Mesendoderm (in vitro differentiated cells): ENCODE measurements around the gene FGF8.
A peak's percentile ranks its signal among the peaks of the same experiment; 100 is the strongest.

ENCODE experiments used
- DNase-seq: peaks from one replicate; pipeline ENCODE4 v3.0.0; 2013
- H2AK5ac ChIP-seq: 2 replicates; pipeline ENCODE4 v1.6.1; 2013; ENCODE audit warnings: low read length, inconsistent platforms
- H2BK120ac ChIP-seq: 2 replicates; pipeline ENCODE4 v1.6.1; 2013; ENCODE audit warnings: low read depth, mild to moderate bottlenecking, low read length, moderate library complexity, mixed read lengths
- H2BK15ac ChIP-seq: replicated peaks from 2 replicates; pipeline ENCODE4 v1.6.1; 2013; ENCODE audit warnings: low read depth, mild to moderate bottlenecking, moderate library complexity
- H2BK5ac ChIP-seq: 2 replicates; pipeline ENCODE4 v1.6.1; 2013; ENCODE audit warnings: low read length, inconsistent platforms
- H3K18ac ChIP-seq: 2 replicates; pipeline ENCODE4 v1.6.1; 2013; ENCODE audit warnings: mild to moderate bottlenecking, low read length, mixed read lengths
- H3K23ac ChIP-seq: one replicate; pipeline ENCODE4 v1.6.1; 2013; ENCODE audit warnings: low read length
- H3K27ac ChIP-seq: 2 replicates; pipeline ENCODE4 v1.5.1; 2013; ENCODE audit warnings: low read depth, mild to moderate bottlenecking, inconsistent platforms, low read length, moderate library complexity
- H3K27me3 ChIP-seq: 2 replicates; pipeline ENCODE4 v1.6.1; 2013; ENCODE audit warnings: low read length, control low read depth, mild to moderate bottlenecking, inconsistent platforms; ENCODE audit not compliant: insufficient read depth, poor library complexity
- H3K36me3 ChIP-seq: 2 replicates; pipeline ENCODE4 v1.6.1; 2013; ENCODE audit warnings: low read length, inconsistent platforms; ENCODE audit not compliant: control insufficient read depth, insufficient read depth
- H3K4ac ChIP-seq: one replicate; pipeline ENCODE4 v1.6.1; 2013; ENCODE audit warnings: low read depth, mild to moderate bottlenecking, low read length, moderate library complexity
- H3K4me1 ChIP-seq: 2 replicates; pipeline ENCODE4 v1.6.1; 2013; ENCODE audit warnings: low read depth, low read length, inconsistent platforms; ENCODE audit not compliant: control insufficient read depth
- H3K4me2 ChIP-seq: 2 replicates; pipeline ENCODE4 v1.6.1; 2013; ENCODE audit warnings: low read length
- H3K4me3 ChIP-seq: 2 replicates; pipeline ENCODE4 v1.5.1; 2013; ENCODE audit warnings: mild to moderate bottlenecking, low read length
- H3K56ac ChIP-seq: one replicate; pipeline ENCODE4 v1.6.1; 2013; ENCODE audit warnings: low read length
- H3K79me1 ChIP-seq: 2 replicates; pipeline ENCODE4 v1.6.1; 2013; ENCODE audit warnings: low read length, inconsistent platforms
- H3K79me2 ChIP-seq: 2 replicates; pipeline ENCODE4 v1.6.1; 2013; ENCODE audit warnings: mild to moderate bottlenecking, low read length; ENCODE audit not compliant: control insufficient read depth, insufficient read depth
- H3K9ac ChIP-seq: 2 replicates; pipeline ENCODE4 v1.6.1; 2013; ENCODE audit warnings: low read length, inconsistent platforms
- H4K5ac ChIP-seq: one replicate; pipeline ENCODE4 v1.6.1; 2013; ENCODE audit warnings: low read length
- H4K8ac ChIP-seq: one replicate; pipeline ENCODE4 v1.6.1; 2013; ENCODE audit warnings: low read depth, mild to moderate bottlenecking, control low read depth, low read length, moderate library complexity
- WGBS: extraction: QIAGEN DNeasy Blood & Tissue Kit; methylation state at CpG from one replicate; pipeline ENCODE4 v1.1.7; 2013; ENCODE audit warnings: low lambda C conversion rate, missing lambda C conversion rate; ENCODE audit not compliant: insufficient coverage; ENCODE audit errors: extremely low coverage; 5-methylcytosine and 5-hydroxymethylcytosine counted together

FGF8 gene

DNA sequence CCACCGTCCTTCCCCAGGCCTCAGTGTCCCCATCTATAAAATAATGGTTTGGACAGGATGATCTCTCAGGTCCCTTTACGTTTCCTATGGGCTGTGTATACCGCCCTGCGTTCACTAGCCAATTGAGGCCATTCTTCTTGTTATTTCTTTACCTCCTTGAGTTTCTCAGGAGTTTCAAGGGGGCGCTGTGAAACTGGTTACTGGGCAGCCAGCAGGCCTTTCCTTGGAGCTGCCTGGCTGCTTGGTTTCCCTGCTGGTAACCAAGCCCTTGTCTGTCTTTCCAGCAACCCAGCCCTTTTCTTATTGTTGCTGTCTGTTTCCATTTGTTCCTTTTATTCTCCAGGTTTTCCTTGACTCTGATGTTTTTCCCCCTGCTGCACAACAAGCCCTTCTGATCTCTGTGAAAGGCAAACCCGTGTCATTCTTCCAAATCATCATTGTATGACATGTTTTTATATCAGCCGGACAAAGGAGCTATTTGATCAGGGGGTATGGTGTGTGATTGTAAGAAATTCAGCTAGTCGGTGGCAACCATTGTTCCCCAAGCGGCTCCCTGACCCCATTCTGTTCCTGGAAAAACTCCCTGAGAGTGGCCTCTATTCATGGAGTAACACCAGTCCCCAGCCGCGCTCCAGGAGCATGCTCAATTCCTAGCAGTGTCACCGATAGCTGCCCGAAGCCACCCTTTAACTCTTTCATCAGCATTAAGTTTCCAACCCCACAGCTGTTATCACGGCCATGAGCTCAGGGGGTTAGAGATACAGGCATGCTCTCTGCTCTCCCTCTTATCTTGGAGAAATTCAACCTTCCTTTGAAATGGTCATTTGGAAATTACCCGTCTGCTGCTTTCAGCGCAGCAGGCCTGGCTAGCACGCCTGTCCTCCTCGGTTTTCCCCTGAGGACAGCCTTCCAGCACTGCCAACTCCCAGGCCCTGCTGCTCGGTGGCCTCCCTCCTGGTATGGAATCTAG, 26.6 kb downstream of the FGF8 start:
- Histone ChIP-seq H3K27ac (peak overlapping the region; percentile 80), H3K4me3 (no peak overlapping the region), H2BK120ac (no peak overlapping the region), H3K4ac (peak overlapping the region; percentile 97), H4K5ac (no peak overlapping the region), H3K79me1 (no peaks in the 10 kb centered on the region), H2AK5ac (no peak overlapping the region), H3K79me2 (no peaks in the 10 kb centered on the region), H3K23ac (no peak overlapping the region), H3K18ac (peak overlapping the region; percentile 52), H4K8ac (no peak overlapping the region), H2BK15ac (peak overlapping the region; percentile 10), H3K56ac (peak overlapping the region; percentile 69), H2BK5ac (peak overlapping the region; percentile 95), H3K4me2 (no peak overlapping the region), H3K4me1 (peaks cover 8% of the 10 kb centered on the region), H3K9ac (peak overlapping the region; percentile 57), H3K27me3 (no peaks in the 10 kb centered on the region), H3K36me3 (no peaks in the 10 kb centered on the region)
- no CpG with 5 or more reads among the region's 19 CpGs for WGBS
- peak; percentile 96 for DNase-seq

DNA sequence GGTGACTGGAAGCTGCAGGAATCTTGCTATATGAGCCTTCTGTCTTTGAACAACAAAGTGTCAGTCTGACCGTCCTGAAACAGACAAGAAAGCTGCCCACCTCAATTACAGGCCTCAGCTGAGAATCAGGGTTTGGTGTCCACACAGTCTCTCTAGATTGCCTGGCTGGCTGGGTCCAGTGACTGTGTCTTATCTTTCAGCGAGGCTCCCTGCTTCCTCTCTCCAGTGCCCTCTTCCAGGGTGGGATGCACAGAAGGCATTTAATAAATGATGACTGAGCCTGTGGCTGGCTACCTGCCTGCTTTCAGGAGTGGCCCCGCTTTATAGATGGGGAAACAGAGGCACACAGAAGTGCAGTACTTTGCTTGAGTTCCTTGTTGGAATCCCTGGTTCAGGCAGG, 27.4 kb downstream of the FGF8 start:
- H3K36me3 ChIP-seq = no peaks in the 10 kb centered on the region
- no peak overlapping the region for H3K9ac ChIP-seq
- no peak overlapping the region for H4K5ac ChIP-seq
- H3K18ac ChIP-seq = peak overlapping the region; percentile 52
- H3K27me3 ChIP-seq = no peaks in the 10 kb centered on the region
- DNase-seq = peak; percentile 29
- H3K79me2 ChIP-seq = no peaks in the 10 kb centered on the region
- peak overlapping the region; percentile 11 for H3K56ac ChIP-seq
- H3K4me1 ChIP-seq = peaks cover 8% of the 10 kb centered on the region
- no peak overlapping the region for H2AK5ac ChIP-seq
- H2BK15ac ChIP-seq = no peak overlapping the region
- H2BK120ac ChIP-seq = no peak overlapping the region
- H4K8ac ChIP-seq = no peak overlapping the region
- peak overlapping the region; percentile 17 for H3K27ac ChIP-seq
- no peak overlapping the region for H3K4me3 ChIP-seq
- H3K79me1 ChIP-seq = no peaks in the 10 kb centered on the region
- H2BK5ac ChIP-seq = peak overlapping the region; percentile 37
- H3K4ac ChIP-seq = no peak overlapping the region
- no CpG with 5 or more reads among the region's 3 CpGs for WGBS
- no peak overlapping the region for H3K23ac ChIP-seq
- H3K4me2 ChIP-seq = no peak overlapping the region

DNA sequence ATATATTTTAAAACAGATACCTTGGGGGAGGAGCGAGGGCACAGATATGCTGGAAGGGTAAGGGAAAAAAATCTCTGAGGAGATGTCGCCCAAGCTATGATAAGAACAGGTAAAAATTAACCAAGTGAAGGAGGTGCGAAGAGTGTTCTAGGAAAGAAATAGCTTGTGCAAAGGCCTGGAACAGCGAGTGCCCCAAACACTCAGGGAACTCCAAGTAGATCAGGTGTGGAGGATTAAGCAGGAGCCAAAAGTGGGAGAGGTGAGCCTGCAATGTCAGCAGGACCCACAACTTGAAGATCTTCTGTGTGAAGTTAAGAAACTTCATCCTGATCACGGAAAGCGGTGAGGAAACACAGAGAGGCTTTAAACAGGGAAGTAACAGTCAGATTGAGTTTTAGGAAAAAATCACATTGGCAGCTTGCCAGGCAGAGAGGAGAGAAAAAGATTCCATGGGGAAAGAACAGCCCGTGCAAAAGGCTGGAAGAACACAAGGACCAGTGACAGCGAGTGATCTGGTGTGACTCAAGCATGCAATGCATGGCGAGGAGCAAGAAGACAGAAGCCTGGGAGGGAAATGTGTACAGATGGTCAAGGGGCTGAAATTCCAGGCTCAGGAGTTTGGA, 30.7 kb downstream of the FGF8 start:
- no peak overlapping the region for H4K8ac ChIP-seq
- WGBS = no CpG with 5 or more reads among the region's 9 CpGs
- no peaks in the 10 kb centered on the region for H3K79me1 ChIP-seq
- no peak overlapping the region for H3K56ac ChIP-seq
- H3K27me3 ChIP-seq = no peaks in the 10 kb centered on the region
- no peak overlapping the region for H3K18ac ChIP-seq
- no peak overlapping the region for H3K4ac ChIP-seq
- no peak overlapping the region for H3K9ac ChIP-seq
- H2BK15ac ChIP-seq = no peak overlapping the region
- H3K23ac ChIP-seq = no peak overlapping the region
- no peak overlapping the region for H2AK5ac ChIP-seq
- H3K4me2 ChIP-seq = no peak overlapping the region
- H3K79me2 ChIP-seq = no peaks in the 10 kb centered on the region
- H2BK5ac ChIP-seq = no peak overlapping the region
- DNase-seq = no peak
- no peak overlapping the region for H2BK120ac ChIP-seq
- no peak overlapping the region for H3K4me3 ChIP-seq
- no peak overlapping the region for H4K5ac ChIP-seq
- no peaks in the 10 kb centered on the region for H3K36me3 ChIP-seq
- H3K4me1 ChIP-seq = peaks cover 8% of the 10 kb centered on the region
- H3K27ac ChIP-seq = no peak overlapping the region

DNA sequence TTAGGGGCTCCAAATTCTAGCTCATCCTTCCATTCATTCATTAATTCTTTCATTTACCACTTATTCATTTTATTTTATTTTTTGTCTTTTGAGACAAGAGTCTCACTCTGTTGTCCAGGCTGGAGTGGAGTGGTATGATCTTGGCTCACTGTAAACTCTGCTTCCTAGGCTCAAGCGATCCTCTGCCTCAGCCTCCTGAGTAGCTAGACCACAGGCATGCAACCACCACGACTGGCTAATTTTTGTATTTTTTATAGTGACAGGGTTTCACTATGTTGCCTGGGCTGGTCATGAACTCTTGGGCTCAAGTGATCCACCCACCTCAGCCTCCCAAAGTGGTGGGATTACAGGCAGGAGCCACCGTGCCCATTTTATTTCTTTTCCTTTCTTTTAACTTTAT, 31.6 kb downstream of the FGF8 start:
- Histone ChIP-seq H3K79me1 (no peaks in the 10 kb centered on the region), H3K79me2 (no peaks in the 10 kb centered on the region), H3K4me3 (no peak overlapping the region), H3K4ac (no peak overlapping the region), H4K5ac (no peak overlapping the region), H2BK5ac (no peak overlapping the region), H3K23ac (no peak overlapping the region), H2BK15ac (no peak overlapping the region), H2BK120ac (no peak overlapping the region), H2AK5ac (no peak overlapping the region), H3K27ac (no peak overlapping the region), H4K8ac (no peak overlapping the region), H3K18ac (no peak overlapping the region), H3K56ac (no peak overlapping the region), H3K36me3 (no peaks in the 10 kb centered on the region), H3K27me3 (no peaks in the 10 kb centered on the region), H3K4me1 (peaks cover 7% of the 10 kb centered on the region), H3K4me2 (no peak overlapping the region), H3K9ac (no peak overlapping the region)
- no peak for DNase-seq
- WGBS = no CpG with 5 or more reads among the region's 3 CpGs

DNA sequence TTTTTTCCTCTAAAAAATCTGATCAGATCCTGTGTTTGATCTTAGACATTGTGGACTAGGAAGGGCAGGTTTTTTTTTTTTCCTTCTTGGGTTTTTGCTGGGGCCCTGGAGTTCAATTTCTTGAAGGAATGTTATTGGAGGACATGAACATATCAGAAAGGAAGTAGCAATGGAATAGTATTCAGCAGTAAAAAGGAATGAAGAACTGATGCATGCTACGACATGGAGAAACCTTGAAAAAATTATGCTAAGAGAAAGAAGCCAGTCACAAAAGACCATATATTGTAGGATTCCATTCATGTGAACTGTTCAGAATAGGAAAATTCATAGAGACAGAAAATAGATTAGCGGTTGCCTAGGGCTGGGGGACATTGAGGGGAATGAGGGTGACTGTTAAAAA, 34.0 kb downstream of the FGF8 start:
- Histone ChIP-seq H4K5ac (no peak overlapping the region), H2BK5ac (no peak overlapping the region), H4K8ac (no peak overlapping the region), H2BK15ac (no peak overlapping the region), H3K4me1 (no peaks in the 10 kb centered on the region), H3K79me2 (no peaks in the 10 kb centered on the region), H3K18ac (no peak overlapping the region), H3K4ac (no peak overlapping the region), H3K23ac (no peak overlapping the region), H3K79me1 (no peaks in the 10 kb centered on the region), H2AK5ac (no peak overlapping the region), H3K27ac (no peak overlapping the region), H3K9ac (no peak overlapping the region), H2BK120ac (no peak overlapping the region), H3K4me3 (no peak overlapping the region), H3K4me2 (no peak overlapping the region), H3K56ac (no peak overlapping the region), H3K27me3 (no peaks in the 10 kb centered on the region), H3K36me3 (no peaks in the 10 kb centered on the region)
- DNase-seq = no peak
- WGBS = no CpG with 5 or more reads among the region's 2 CpGs
